OCI-M1 (cell line): ENCODE data around the gene ARMC9.
"Not testable (repeated sequence)": the region's sequence is repeated elsewhere in the genome, so short reads cannot be mapped to it uniquely, and the experiment has no call there.

Source experiments
- DNase-seq: peaks from one replicate; lab custom pipeline; 2025; lab: John Stamatoyannopoulos, UW

The ARMC9 gene

DNA sequence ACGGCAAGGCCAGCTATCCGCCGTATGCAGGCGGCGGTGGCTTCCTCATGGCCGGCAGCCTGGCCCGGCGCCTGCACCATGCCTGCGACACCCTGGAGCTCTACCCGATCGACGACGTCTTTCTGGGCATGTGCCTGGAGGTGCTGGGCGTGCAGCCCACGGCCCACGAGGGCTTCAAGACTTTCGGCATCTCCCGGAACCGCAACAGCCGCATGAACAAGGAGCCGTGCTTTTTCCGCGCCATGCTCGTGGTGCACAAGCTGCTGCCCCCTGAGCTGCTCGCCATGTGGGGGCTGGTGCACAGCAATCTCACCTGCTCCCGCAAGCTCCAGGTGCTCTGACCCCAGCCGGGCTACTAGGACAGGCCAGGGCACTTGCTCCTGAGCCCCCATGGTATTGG is 200.2 kb downstream of the ARMC9 start:
- DNase-seq, result no peak

GRCh38 chr2:231399046-231399852 is 200.8 kb downstream of the ARMC9 start:
- DNase-seq, result no peak

DNA sequence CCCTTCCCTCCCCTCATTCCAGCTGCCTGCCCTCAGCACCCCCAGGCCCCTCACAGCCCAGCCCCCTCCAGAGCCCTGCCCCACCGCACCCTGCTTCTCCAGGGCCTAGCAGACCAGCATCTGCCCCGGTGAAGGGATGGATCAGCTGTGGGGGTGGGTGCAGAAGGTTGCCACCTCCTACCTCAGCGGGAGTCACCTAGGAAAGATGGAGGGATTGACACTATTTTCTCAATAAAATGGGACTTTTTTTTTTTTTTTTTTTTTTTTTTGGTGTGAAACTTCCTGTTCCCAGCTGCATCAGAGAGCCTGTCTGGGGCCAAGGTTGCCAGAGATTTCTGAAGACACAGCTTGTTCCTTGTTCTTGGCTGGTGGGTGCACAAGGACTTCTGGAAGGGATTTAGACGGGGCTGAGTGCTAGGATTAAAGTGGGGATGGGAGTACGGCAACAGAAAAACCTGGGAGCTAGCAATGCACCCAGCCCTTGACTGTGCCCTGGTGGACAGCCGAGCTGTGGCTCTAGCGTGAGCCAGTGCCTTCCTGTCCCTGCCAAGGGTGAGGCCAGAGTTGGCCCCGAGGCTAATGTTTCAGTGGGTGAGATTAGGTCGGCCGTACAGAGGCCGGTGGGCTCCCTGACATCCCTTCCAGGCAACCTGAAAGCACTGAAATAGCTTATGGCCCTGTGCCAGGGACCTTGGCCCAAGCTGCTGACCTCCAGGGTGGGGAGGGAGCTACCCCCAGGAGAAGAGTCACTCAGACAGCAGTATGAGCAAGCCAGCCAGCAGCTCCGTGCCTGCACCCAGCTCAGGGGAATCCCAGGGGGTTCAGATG is 201.6 kb downstream of the ARMC9 start:
- peak; percentile 27 for DNase-seq

DNA sequence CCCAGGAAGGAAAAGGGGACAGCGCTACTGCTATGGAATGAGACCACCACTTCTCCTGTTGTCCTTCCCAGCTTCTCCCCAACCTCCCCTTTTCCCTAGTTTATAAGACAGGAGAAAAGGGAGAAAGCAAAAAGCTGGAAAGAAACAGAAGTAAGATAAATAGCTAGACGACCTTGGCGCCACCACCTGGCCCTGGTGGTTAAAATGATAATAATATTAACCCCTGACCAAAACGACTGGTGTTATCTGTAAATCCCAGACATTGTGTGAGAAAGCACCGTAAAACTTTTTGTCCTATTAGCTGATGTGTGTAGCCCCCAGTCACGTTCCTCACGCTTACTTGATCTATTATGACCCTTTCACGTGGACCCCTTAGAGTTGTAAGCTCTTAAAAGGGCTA is 202.2 kb downstream of the ARMC9 start:
- peak; percentile 32 for DNase-seq

DNA sequence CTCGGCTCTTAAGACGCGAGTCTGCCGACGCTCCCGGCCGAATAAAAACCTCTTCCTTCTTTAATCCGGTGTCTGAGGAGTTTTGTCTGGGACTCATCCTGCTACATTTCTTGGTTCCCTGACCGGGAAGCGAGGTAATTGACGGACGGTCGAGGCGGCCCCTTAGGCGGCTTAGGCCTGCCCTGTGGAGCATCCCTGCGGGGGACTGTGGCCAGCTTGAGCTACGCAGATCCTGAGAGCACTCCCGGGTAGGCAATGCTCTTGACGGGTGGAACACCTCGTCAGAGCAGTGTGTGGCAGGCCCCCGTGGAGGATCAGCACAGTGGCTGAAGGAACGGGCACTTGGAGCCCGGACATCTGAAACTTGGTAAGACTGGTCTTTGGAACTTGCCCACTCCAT is 202.7 kb downstream of the ARMC9 start:
- DNase-seq, result not testable (repeated sequence)

DNA sequence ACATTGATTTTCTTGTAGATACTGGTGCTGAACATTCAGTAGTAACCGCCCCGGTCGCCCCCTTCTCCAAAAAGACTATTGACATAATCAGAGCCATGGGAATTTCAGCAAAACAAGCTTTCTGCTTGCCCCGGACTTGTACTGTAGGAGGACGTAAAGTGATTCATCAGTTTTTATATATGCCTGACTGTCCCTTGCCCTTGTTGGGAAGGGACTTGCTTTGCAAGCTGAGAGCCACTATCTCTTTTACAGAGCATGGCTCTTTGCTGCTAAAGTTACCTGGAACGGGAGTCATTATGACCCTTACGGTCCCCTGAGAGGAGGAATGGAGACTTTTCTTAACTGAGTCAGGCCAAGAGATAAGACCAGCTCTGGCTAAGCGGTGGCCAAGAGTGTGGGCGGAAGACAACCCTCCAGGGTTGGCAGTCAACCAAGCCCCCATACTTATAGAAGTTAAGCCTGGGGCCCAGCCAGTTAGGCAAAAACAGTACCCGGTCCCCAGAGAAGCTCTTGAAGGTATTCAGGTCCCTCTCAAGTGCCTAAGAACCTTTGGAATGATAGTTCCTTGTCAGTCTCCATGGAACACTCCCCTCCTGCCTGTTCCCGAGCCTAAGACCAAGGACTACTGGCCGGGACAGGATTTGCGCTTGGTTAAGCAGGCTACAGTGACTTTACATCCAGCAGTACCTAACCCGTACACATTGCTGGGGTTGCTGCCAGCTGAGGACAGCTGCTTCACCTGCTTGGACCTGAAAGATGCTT is 205.2 kb downstream of the ARMC9 start:
- peak; percentile 10 for DNase-seq

- DNase-seq, result not testable (repeated sequence)
These were observed 205.8 kb downstream of the ARMC9 start for GRCh38 chr2:231404183-231404578.

DNA sequence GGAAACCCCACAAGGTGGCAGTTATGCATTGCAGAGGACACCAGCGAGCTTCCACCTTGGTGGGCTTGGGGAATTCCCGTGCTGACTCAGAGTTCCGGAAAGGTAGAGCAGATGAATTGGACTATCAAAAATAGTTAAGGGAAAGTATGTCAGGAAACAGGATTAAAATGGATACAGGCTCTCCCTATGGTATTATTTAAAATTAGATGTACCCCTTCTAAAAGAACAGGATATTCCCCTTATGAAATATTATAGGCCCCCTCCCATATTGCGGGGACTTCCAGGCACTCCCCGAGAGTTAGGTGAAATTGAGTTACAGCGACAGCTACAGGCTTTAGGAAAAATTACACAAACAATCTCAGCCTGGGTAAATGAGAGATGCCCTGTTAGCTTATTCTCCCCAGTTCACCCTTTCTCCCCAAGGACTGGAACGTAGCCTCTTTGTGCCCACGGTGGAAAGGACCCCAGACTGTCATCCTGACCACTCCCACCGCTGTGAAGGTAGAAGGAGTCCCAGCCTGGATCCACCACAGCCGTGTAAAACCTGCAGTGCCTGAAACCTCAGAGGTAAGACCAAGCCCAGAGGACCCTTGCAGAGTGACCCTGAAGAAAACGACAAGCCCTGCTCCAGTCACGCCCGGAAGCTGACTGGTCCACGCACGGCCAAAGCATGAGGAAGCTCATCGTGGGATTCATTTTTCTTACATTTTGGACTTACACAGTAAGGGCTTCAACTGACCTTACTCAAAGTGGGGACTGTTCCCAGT is 207.4 kb downstream of the ARMC9 start:
- not testable (repeated sequence) for DNase-seq

GRCh38 chr2:231407686-231408085 is 209.3 kb downstream of the ARMC9 start:
- DNase-seq, result not testable (repeated sequence)

DNA sequence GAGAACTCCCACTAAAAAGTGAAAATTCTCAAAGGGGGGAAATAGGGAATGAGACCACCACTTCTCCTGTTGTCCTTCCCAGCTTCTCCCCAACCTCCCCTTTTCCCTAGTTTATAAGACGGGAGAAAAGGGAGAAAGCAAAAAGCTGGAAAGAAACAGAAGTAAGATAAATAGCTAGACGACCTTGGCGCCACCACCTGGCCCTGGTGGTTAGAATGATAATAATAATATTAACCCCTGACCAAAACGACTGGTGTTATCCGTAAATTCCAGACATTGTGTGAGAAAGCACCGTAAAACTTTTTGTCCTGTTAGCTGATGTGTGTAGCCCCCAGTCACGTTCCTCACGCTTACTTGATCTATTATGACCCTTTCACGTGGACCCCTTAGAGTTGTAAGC is 209.9 kb downstream of the ARMC9 start:
- not testable (repeated sequence) for DNase-seq

- DNase-seq, result no peak
These were observed 211.3 kb downstream of the ARMC9 start for GRCh38 chr2:231409776-231410175.

DNA sequence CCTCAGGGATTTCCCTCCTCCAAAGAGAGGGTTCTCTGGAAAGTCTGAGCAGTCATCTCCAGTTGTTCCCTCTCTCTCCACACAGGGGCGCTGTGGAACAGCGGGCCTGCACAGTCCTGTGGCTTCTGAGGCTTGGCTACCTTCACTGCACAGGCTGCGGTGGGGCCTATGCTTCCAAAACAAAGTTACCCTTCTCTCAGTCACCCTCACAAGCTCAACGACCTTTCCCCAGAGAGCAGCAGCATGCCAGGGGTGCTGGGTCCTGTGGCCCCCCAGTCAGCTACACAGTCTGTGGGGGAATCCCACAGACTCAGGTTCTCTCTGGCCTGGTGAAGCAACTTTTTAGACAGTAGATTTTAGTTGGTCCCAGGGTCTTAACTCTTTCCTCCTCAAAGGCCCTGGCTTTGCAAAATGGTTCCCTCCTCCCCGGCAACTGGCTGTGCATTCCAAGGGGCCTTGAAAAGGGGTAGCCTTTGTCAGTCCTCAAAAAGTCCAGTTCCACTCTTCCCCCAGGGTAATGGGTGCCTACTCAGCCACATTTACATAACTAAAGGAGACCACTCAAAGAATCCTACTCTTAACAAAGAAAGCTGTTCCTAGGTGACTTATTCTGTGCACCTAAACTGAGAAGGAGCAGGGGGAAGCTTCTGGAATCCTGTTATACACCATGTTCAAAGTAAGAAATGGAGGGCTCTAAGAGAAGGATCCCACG is 212.0 kb downstream of the ARMC9 start:
- peak; percentile 15 for DNase-seq

- no peak for DNase-seq
These were observed 212.8 kb downstream of the ARMC9 start for GRCh38 chr2:231411237-231411636.

DNA sequence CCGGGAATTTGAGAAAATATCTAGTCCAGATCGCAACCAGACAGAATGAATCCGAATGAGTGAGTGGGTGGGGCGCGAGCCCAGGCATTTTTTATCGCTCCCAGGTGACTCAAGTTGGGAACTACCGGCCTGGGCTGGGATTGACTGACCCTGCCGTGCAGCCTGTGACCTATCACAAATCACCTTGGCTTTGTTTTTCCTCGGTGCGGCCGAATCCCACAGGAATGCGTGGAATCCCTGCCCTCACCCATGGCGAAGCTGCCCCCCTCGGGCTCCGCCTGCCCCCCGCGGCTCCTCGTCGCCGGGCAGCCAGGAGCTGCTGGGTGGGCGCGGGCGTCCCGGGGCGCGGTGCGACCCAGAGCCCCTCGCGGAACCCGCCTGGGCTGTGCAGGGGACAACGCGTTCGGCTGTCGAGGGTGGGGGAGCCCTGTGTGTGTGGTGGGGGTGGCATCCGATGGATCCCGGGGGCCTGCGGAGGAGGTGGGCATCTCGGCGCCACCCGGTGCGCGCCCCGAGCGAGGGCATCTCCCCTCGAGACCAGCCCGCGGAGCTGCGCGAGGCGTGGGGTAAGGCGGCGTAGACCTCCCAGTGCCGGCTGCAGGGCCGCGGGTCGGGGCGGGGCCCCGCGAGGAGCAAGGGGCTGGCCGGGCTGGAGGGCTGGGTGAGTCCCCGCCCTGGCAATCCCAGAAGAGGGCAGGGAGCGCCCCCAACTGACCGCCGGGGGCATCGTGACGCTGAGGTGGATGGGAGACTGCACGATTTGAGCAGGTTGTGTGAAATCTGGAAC is 213.6 kb downstream of the ARMC9 start:
- peak; percentile 16 for DNase-seq

- DNase-seq, result no peak
These were observed 214.2 kb downstream of the ARMC9 start for GRCh38 chr2:231412618-231412963.

- no peak for DNase-seq
These were observed 215.0 kb downstream of the ARMC9 start for GRCh38 chr2:231413456-231413855.

DNA sequence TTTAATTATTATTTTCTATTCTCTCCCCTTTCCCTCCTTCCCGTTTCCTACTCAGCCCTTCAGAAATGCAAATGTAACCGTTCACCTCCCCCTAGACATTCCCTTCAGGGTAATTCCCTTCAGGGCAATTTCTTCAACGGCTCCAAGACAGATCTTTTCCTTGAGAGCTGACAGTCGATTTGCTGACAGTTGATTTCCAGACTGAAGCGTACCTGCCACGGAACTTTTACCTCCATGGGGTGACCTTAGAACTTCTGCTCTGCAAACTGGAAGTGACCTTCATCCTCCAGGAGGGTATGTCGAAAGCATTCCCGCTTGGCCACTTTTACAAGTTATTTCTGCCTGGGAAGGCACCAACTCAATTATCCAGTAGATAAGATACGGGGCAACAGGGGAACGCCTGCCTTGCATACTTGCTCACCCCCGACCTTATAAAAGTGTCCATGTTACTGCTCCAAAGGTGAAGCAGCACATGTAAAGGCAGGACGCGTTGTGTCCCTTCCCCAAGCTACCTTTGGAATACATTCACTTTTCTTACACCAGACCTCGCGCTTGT is 215.6 kb downstream of the ARMC9 start:
- DNase-seq, result no peak

DNA sequence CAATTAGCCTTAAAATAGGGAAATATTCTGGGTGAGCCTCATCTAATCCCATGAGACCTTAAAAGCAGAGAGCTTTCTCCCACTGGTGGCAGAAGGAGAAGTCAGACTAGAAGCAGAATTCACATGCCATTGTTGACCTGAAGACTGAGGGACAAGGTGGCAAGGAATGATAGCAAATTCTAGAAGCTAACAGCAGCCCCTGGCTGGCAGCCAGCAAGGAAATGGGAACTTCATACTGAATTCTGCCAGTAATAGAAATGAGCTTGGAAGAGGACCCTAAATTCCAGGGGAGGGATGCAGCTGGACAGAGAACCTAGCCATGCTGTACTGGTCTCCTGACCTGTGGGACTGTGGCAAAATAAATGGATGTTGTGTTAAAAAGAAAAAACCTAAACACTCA is 216.6 kb downstream of the ARMC9 start:
- peak; percentile 68 for DNase-seq

DNA sequence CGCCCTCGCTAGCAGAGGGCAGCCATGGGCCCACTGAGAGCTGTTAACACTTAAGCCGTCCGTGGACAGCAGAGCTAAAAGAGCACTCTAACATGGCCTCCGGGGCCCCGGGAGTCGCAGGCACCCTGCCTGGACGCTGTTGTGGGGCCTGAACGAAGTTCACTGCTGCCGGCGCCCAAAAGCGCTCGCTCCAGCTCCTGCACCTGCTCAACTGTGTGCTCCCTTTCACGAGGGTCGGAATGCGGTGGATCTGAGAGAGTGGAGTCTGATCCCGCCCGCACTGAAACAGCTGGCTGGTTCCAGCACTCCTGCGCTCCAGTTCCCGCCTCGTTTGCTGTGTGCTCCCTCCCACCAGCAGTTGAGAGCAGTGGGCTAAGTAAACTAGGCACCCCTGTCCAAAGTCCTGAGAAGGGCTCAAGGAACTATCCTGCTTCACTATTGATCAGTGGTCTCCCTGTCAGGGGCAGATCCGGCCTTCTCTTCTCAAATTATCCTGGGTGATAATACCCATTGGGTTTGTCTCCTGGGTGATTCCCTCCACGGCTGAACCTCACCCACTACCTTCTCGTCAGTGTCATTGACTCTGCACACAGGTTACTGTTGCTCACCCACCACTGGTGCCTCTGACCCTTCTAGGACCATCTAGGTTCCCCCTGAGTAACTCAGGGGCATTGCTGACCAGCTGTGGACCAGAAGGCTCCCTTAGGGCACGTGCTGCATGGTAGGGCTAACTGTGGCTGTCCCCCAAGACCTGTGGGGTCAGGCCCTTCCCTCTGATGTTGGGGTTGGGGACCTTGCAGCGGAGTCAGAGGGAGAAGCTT is 220.6 kb downstream of the ARMC9 start:
- DNase-seq, result no peak
